Right lobe of liver (tissue), 6 donors: Measurements from ENCODE around the gene PARM1. TPM values are rescaled to one million over a fixed set of nuclear protein-coding genes. Genes with fewer than 3 reads are reported as not detected.

ENCODE experiments used
- ATAC-seq, 4 donors: fragments of 200-7000 bp; cut with Tn5 transposase; one replicate each; pipeline ENCODE4 v1.9.1; 2020; ENCODE audit warnings: mild to moderate bottlenecking in 4 of 4, moderate library complexity in 4 of 4
- DNase-seq, 3 donors: peaks; one replicate each; pipeline ENCODE4 v3.0.0-alpha.2; 2020
- H3K27ac ChIP-seq, 3 donors: fragments of 200-600 bp; one replicate each; pipeline ENCODE4 v1.8.0; 2022
- H3K27me3 ChIP-seq, 2 donors: fragments of 200-600 bp; one replicate each; pipeline ENCODE4 v1.8.0; 2022
- H3K36me3 ChIP-seq, 4 donors: fragments of 200-600 bp; sonication (generic) in 1 of 4; one replicate each; pipeline versions ENCODE4 v1.5.1 to v1.8.0; 2017 to 2022; ENCODE audit warnings: control low read depth in 1 of 4
- H3K4me1 ChIP-seq, 4 donors: fragments of 200-600 bp; sonication (generic) in 1 of 4; one replicate each; pipeline versions ENCODE4 v1.5.1 to v1.8.0; 2017 to 2022; ENCODE audit warnings: control low read depth in 1 of 4
- H3K4me3 ChIP-seq, 3 donors: fragments of 200-600 bp; one replicate each; pipeline ENCODE4 v1.8.0; 2022
- H3K9me3 ChIP-seq, 4 donors: fragments of 200-600 bp; sonication (generic) in 1 of 4; one replicate each; pipeline versions ENCODE4 v1.5.1 to v1.8.0; 2017 to 2022; ENCODE audit warnings: control low read depth in 1 of 4
- POLR2A ChIP-seq: fragments of 450-650 bp; IDR thresholded peaks from one replicate; pipeline ENCODE4 v1.6.1; 2017; ENCODE audit warnings: antibody characterized with exemption, mild to moderate bottlenecking
- WGBS: methylation state at CpG from one replicate; pipeline ENCODE4 v1.1.6; 2018; ENCODE audit warnings: low coverage, low lambda C conversion rate; ENCODE audit not compliant: insufficient coverage; ENCODE audit errors: missing lambda C conversion rate; 5-methylcytosine and 5-hydroxymethylcytosine counted together
- intact Hi-C, 2 donors: fragments of 100-400 bp; cut with DNase I; formaldehyde crosslinking; loops; one replicate each; pipeline versions ENCODE4 v1.11.2 to v1.14.1; 2022
- total RNA-seq, 6 experiments: library from RNA; depleted of rRNA in 2 of 6; stranded (reverse); fragments of >200 nt in 2 of 6; fragmentation: NEBNext Ultra II Directional in 3 of 6; extraction: Animal tissue kit (Norgen Biotek cat#: 25700) in 3 of 6; gene quantifications; one replicate each; pipeline versions ENCODE4 v1.1.0 to v1.2.4, GENCODE V29; 2016 to 2023
- TF ChIP-seq, protein P1 (sequence below), 4 donors: fragments of 200-600 bp in 3 of 4; fragments of 450-650 bp in 1 of 4; IDR thresholded peaks; one replicate each; pipeline versions ENCODE4 v1.5.1 to v1.8.0; 2016 to 2022; ENCODE audit warnings: antibody characterized with exemption in 4 of 4, mild to moderate bottlenecking in 2 of 4
- donor health status: DM: no; HTN: yes; CAD: no.
- donor health status: DM: no; HTN: no; CAD: no.
- donor health status: DM: no; HTN: no; CAD: no.
- donor health status: DM: no; HTN: yes; CAD: no.
- donor health status: DM: no; HTN: yes; CAD: no.

Gene PARM1
- total RNA-seq, 6 experiments from 2014 or later, result 0.18 to 1.2 (median 0.31) TPM

DNA sequence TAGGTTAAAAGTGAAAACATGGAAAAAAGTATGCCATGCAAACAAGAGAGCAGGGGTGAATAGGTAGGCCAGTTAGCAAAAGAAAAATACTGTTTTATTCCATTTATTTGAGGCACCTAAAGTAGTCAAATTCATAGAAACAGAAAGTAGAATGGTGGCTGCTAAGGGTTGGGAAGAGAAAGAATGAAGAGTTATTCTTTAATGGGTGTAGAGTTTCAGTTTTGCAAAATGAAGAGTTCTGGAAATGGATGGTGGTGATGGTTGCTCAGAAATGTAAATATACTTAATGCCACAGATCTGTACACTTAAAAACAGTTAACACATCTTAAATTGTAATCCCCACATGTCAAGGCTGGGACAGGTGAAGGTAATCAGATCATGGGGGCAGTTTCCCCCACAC, 29.7 kb downstream of the PARM1 start:
- TF ChIP-seq, protein P1, sequence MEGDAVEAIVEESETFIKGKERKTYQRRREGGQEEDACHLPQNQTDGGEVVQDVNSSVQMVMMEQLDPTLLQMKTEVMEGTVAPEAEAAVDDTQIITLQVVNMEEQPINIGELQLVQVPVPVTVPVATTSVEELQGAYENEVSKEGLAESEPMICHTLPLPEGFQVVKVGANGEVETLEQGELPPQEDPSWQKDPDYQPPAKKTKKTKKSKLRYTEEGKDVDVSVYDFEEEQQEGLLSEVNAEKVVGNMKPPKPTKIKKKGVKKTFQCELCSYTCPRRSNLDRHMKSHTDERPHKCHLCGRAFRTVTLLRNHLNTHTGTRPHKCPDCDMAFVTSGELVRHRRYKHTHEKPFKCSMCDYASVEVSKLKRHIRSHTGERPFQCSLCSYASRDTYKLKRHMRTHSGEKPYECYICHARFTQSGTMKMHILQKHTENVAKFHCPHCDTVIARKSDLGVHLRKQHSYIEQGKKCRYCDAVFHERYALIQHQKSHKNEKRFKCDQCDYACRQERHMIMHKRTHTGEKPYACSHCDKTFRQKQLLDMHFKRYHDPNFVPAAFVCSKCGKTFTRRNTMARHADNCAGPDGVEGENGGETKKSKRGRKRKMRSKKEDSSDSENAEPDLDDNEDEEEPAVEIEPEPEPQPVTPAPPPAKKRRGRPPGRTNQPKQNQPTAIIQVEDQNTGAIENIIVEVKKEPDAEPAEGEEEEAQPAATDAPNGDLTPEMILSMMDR (IDR thresholded peaks at IDR 0.05), result no peak
- no peak for TF ChIP-seq POLR2A
- Histone ChIP-seq H3K4me3 (no peak overlapping the region), H3K4me1 (no peaks in the 10 kb centered on the region), H3K9me3 (no peaks in the 10 kb centered on the region), H3K36me3 (no peaks in the 10 kb centered on the region), H3K27me3 (no peaks in the 10 kb centered on the region), H3K27ac (no peak overlapping the region)
- ATAC-seq, result no peak
- DNase-seq, result no peak
- intact Hi-C loops, result no loop called here

- Histone ChIP-seq H3K4me3 (no peak overlapping the region), H3K4me1 (no peaks in the 10 kb centered on the region), H3K27ac (no peak overlapping the region), H3K36me3 (no peaks in the 10 kb centered on the region), H3K27me3 (no peaks in the 10 kb centered on the region), H3K9me3 (no peaks in the 10 kb centered on the region)
- intact Hi-C loops, result no loop called here
- ATAC-seq (no peak), DNase-seq (no peak)
- WGBS, result 50% methylated on average over 2 of the region's 2 CpGs
- TF ChIP-seq POLR2A, result no peak
- TF ChIP-seq, protein P1 (IDR thresholded peaks at IDR 0.05), result no peak
Measured at GRCh38 chr4:74964311-74964710, 31.4 kb downstream of the PARM1 start.

- Histone ChIP-seq H3K4me1 (no peaks in the 10 kb centered on the region), H3K9me3 (no peaks in the 10 kb centered on the region), H3K36me3 (no peaks in the 10 kb centered on the region), H3K4me3 (no peak overlapping the region), H3K27ac (no peak overlapping the region), H3K27me3 (no peaks in the 10 kb centered on the region)
- TF ChIP-seq POLR2A, result no peak
- TF ChIP-seq, protein P1 (IDR thresholded peaks at IDR 0.05), result no peak
- ATAC-seq, result no peak
- 40% methylated on average over 3 of the region's 3 CpGs for WGBS
- DNase-seq, result no peak
- intact Hi-C loops, result no loop called here
Measured at GRCh38 chr4:74967324-74967723, 34.4 kb downstream of the PARM1 start.

GRCh38 chr4:74968456-74969164, 35.7 kb downstream of the PARM1 start:
- intact Hi-C loops, result no loop called here
- TF ChIP-seq POLR2A, result no peak
- TF ChIP-seq, protein P1 (IDR thresholded peaks at IDR 0.05), result no peak
- no peaks in the 10 kb centered on the region for H3K36me3 ChIP-seq

More at GRCh38 chr4:74968456-74969164, 35.7 kb downstream of the PARM1 start:
- Histone ChIP-seq H3K27me3 (no peaks in the 10 kb centered on the region), H3K9me3 (no peaks in the 10 kb centered on the region), H3K27ac (no peak overlapping the region), H3K4me3 (no peak overlapping the region), H3K4me1 (no peaks in the 10 kb centered on the region)
- WGBS, result 35% methylated on average over 1 of the region's 2 CpGs
- DNase-seq (no peak), ATAC-seq (no peak)
